Measurements from ENCODE around the gene MAST1.

- TF ChIP-seq CTCF (IDR thresholded peaks at IDR 0.05): no peak
- no peak for TF ChIP-seq POLR2A (IDR thresholded peaks at IDR 0.05)
These were observed 29.1 kb downstream of the MAST1 start for GRCh38 chr19:12867120-12868099.
